ENCODE data around the gene DENND2A.

DENND2A gene

DNA sequence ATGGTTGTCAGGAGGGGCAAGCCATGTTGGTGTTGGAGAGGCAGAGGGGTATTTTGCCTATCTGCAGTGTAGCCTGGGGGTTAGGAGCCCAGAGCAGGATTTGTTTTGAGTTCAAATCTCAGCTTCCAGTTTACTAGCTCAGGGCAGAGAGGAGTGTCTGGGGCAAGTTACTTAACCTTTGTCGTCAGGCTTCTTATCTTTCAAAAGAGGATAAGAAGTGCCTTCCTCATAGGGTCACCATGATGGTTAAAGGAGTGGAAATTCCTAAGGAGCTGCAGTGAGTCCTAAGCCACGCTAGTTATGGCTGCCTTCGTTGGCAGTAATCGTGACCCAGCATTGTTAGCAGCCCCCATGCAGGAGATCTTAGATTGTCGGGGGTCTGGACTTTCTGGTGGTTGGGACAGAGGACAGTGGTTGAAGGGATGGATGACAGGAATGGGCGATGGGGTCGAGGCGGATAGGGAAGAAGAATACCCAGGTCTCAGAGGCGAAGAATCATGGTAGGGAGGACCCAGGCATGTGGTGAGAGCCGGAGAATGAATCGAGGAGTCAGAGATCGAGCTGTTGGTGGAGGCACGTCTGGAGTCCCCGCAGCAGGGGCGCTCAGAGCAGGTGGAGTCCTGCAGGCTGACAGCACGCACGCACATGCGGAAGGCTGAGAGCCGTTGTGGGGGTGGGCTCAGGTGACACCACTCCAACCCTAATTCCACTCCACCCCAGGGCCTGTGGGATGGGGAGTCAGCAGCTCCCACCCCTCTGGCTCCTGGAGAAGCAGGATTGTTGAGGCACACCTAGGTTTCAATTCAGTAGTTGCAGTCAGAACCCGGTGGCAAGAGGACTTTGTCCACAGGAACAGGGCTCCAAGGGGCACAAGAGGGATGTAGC lies 43.7 kb upstream of the DENND2A start:
- no peak for DNase-seq (ENCODE audit: low read depth)
- no peak overlapping the region for H3K4me3 ChIP-seq (ENCODE audit: low read length)
- no peak for TF ChIP-seq CTCF (IDR thresholded peaks at IDR 0.05; ENCODE audit: insufficient read depth, low read depth, low read length, missing control alignments)

- TF ChIP-seq CTCF (IDR thresholded peaks at IDR 0.05; ENCODE audit: insufficient read depth, low read depth, low read length, missing control alignments): no peak
- no peak for DNase-seq (ENCODE audit: low read depth)
These were observed 43.0 kb upstream of the DENND2A start for GRCh38 chr7:140683657-140684056.

GRCh38 chr7:140681766-140682165 lies 41.2 kb upstream of the DENND2A start:
- no peak for TF ChIP-seq CTCF (IDR thresholded peaks at IDR 0.05; ENCODE audit: insufficient read depth, low read depth, low read length, missing control alignments)
- DNase-seq (ENCODE audit: low read depth): no peak
- H3K4me3 ChIP-seq (ENCODE audit: low read length): no peak overlapping the region

More at GRCh38 chr7:140683657-140684056, 43.0 kb upstream of the DENND2A start:
- no peak overlapping the region for H3K4me3 ChIP-seq (ENCODE audit: low read length)

DNA sequence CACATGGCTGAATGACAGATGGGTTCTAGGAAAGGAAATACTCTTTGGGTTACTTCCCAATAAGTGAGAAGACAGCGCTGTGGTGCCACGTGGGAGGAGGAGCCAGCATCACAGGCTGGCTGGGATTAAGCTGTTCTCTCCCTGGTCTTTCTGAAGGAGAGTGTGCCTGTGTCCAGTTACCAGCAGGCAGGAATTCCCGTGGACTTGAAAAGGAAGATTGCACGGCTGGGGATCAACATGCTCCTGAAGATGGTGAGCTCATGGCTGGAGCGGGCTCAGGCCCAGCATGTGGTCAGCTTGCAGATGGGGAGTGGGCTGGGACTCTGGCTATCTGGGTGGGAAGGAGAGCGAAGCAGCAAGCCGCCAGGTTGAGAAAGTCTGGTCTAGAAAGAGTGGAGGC lies 40.3 kb upstream of the DENND2A start:
- no peak for DNase-seq (ENCODE audit: low read depth)
- TF ChIP-seq CTCF (IDR thresholded peaks at IDR 0.05; ENCODE audit: insufficient read depth, low read depth, low read length, missing control alignments): no peak
- no peak overlapping the region for H3K4me3 ChIP-seq (ENCODE audit: low read length)

DNA sequence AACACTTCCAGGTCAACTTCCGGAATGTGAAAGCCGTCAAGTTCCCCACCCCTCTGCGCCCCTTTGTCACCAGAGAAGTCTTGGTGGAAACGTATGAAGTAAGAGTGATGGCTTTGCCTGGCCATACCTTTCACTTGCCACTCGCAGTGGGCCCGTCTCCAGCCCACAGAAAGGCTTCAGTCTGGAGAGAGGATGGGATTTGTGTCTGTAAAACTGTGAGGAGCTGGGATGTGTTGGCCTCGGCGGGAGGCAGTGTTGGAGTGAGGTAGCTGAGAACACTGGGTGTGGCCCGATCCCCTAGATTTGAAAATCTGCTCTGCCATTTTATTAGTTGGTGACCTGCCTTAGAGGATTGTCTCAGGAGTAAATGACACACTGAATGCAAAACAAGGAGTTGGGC lies 38.6 kb upstream of the DENND2A start:
- no peak overlapping the region for H3K4me3 ChIP-seq (ENCODE audit: low read length)
- TF ChIP-seq CTCF (IDR thresholded peaks at IDR 0.05; ENCODE audit: insufficient read depth, low read depth, low read length, missing control alignments): no peak
- DNase-seq (ENCODE audit: low read depth): no peak

GRCh38 chr7:140678816-140679130 lies 38.2 kb upstream of the DENND2A start:
- no peak for TF ChIP-seq CTCF (IDR thresholded peaks at IDR 0.05; ENCODE audit: insufficient read depth, low read depth, low read length, missing control alignments)
- no peak overlapping the region for H3K4me3 ChIP-seq (ENCODE audit: low read length)
- DNase-seq (ENCODE audit: low read depth): no peak
